Measurements from ENCODE around the gene NUFIP2.
A peak's percentile ranks its signal among the peaks of the same experiment; 100 is the strongest.

- TF ChIP-seq CTCF (IDR thresholded peaks at IDR 0.05; ENCODE audit: low read depth, low read length, poor library complexity, severe bottlenecking) = peak; percentile 70
- no peak for TF ChIP-seq EZH2phosphoT487 (IDR thresholded peaks at IDR 0.05; ENCODE audit: borderline replicate concordance, low read length)
These were observed 2.7 kb downstream of the NUFIP2 start for GRCh38 chr17:29291163-29291752.
